Activated CD8-positive, alpha-beta T cell treated with anti-CD3 and anti-CD28 coated beads for 36 hours (primary cell): ENCODE measurements around the gene TMEM98. TPM values are rescaled to one million over a fixed set of nuclear protein-coding genes. Genes with fewer than 3 reads are reported as not detected.
"Not testable (repeated sequence)": the region's sequence is repeated elsewhere in the genome, so short reads cannot be mapped to it uniquely, and the experiment has no call there.

Source experiments
- ATAC-seq: fragments of 200-7000 bp; cut with Tn5 transposase; one replicate; pipeline ENCODE4 v1.10.0; 2021; ENCODE audit warnings: mild to moderate bottlenecking, moderate library complexity
- CTCF ChIA-PET: fragments of 350-600 bp; sonication (Branson Sonifier 250); formaldehyde crosslinking; loops from one replicate; lab custom pipeline; 2021; ENCODE audit warnings: antibody characterized with exemption; lab: Charles Lee
- POLR2A ChIA-PET: fragments of 350-600 bp; sonication (Branson Sonifier 250); formaldehyde crosslinking; loops from one replicate; lab custom pipeline; 2021; ENCODE audit warnings: antibody characterized with exemption; lab: Charles Lee
- DNase-seq: peaks from one replicate; pipeline ENCODE4 v3.0.0-alpha.2; 2020
- H3K27ac Mint-ChIP-seq: one replicate; pipeline ENCODE4 v1.8.0; 2021; ENCODE audit warnings: mild to moderate bottlenecking, mixed read lengths
- H3K27me3 Mint-ChIP-seq: one replicate; pipeline ENCODE4 v1.8.0; 2021; ENCODE audit warnings: mixed read lengths
- H3K36me3 Mint-ChIP-seq: one replicate; pipeline ENCODE4 v1.8.0; 2021; ENCODE audit warnings: low read depth, mixed read lengths
- H3K4me1 Mint-ChIP-seq: one replicate; pipeline ENCODE4 v1.8.0; 2021; ENCODE audit warnings: low read depth, mixed read lengths
- H3K4me3 Mint-ChIP-seq: one replicate; pipeline ENCODE4 v1.8.0; 2021; ENCODE audit warnings: mild to moderate bottlenecking, moderate library complexity, mixed read lengths
- H3K9me3 Mint-ChIP-seq: one replicate; pipeline ENCODE4 v1.8.0; 2021; ENCODE audit warnings: mixed read lengths
- CTCF ChIP-seq: fragments of 200-600 bp; IDR thresholded peaks from one replicate; pipeline ENCODE4 v1.8.0; 2022; ENCODE audit warnings: antibody characterized with exemption, mild to moderate bottlenecking
- intact Hi-C: fragments of 100-400 bp; cut with micrococcal nuclease; formaldehyde crosslinking; loops from one replicate; pipeline ENCODE4 v1.10.0; 2022
- total RNA-seq, 2 experiments: library from RNA; stranded (reverse); gene quantifications; one replicate each; pipeline ENCODE4 v1.2.3, GENCODE V29; 2021

The TMEM98 gene
- total RNA-seq, 2 experiments from 2014 or later, result not detected

GRCh38 chr17:32914181-32914580 is 13.8 kb upstream of the TMEM98 start:
- Mint-ChIP-seq H3K27me3 (peaks cover 3% of the 10 kb centered on the region), H3K4me3 (no peak overlapping the region), H3K36me3 (no peaks in the 10 kb centered on the region), H3K9me3 (no peaks in the 10 kb centered on the region), H3K4me1 (peaks cover 29% of the 10 kb centered on the region), H3K27ac (no peak overlapping the region)
- intact Hi-C loops, result no loop called here
- CTCF ChIA-PET, result no interaction called here
- peak; percentile 77 for ATAC-seq
- DNase-seq, result peak; percentile 58
- no peak for TF ChIP-seq CTCF
- POLR2A ChIA-PET, result interaction anchor here (1.3 kb wide), 1 partner anchor 10 kb away, joined by 3 read pairs; no protein-coding TSS in a partner anchor

GRCh38 chr17:32915245-32915644 is 12.7 kb upstream of the TMEM98 start:
- Mint-ChIP-seq H3K9me3 (no peaks in the 10 kb centered on the region), H3K36me3 (no peaks in the 10 kb centered on the region), H3K27ac (no peak overlapping the region), H3K4me3 (no peak overlapping the region), H3K27me3 (peaks cover 3% of the 10 kb centered on the region), H3K4me1 (peaks cover 29% of the 10 kb centered on the region)
- intact Hi-C loops, result no loop called here
- POLR2A ChIA-PET, result interaction anchor here (1.3 kb wide), 1 partner anchor 11 kb away, joined by 3 read pairs; no protein-coding TSS in a partner anchor
- DNase-seq, result no peak
- CTCF ChIA-PET, result interaction anchor here (0.7 to 2.5 kb wide), 4 partner anchors 10 to 132 kb away, joined by 3 to 16 read pairs (median 8); partner anchors contain the start of gene MYO1D
- no peak for TF ChIP-seq CTCF
- ATAC-seq, result no peak

GRCh38 chr17:32916134-32916533 is 11.8 kb upstream of the TMEM98 start:
- H3K27ac Mint-ChIP-seq, result no peak overlapping the region
- CTCF ChIA-PET, result interaction anchor here (1.2 to 2.5 kb wide), 5 partner anchors 21 to 133 kb away, joined by 3 to 16 read pairs (median 7); partner anchors contain the start of gene MYO1D
- no peak for ATAC-seq
- H3K4me3 Mint-ChIP-seq, result no peak overlapping the region
- DNase-seq, result no peak
- no peak for TF ChIP-seq CTCF
- peaks cover 3% of the 10 kb centered on the region for H3K27me3 Mint-ChIP-seq
- peaks cover 29% of the 10 kb centered on the region for H3K4me1 Mint-ChIP-seq
- intact Hi-C loops, result no loop called here
- no peaks in the 10 kb centered on the region for H3K36me3 Mint-ChIP-seq
- POLR2A ChIA-PET, result no interaction called here
- H3K9me3 Mint-ChIP-seq, result no peaks in the 10 kb centered on the region

GRCh38 chr17:32917081-32917480 is 10.9 kb upstream of the TMEM98 start:
- intact Hi-C loops, result no loop called here
- Mint-ChIP-seq H3K27ac (no peak overlapping the region), H3K27me3 (peaks cover 2% of the 10 kb centered on the region), H3K36me3 (no peaks in the 10 kb centered on the region), H3K4me3 (no peak overlapping the region), H3K4me1 (peaks cover 29% of the 10 kb centered on the region), H3K9me3 (no peaks in the 10 kb centered on the region)
- ChIA-PET CTCF (interaction anchor here (1.6 to 2.5 kb wide), 3 partner anchors 40 to 134 kb away, joined by 4 to 16 read pairs (median 7); partner anchors contain the start of gene MYO1D), POLR2A (no interaction called here)
- TF ChIP-seq CTCF, result no peak
- ATAC-seq (no peak), DNase-seq (no peak)

GRCh38 chr17:32917842-32918241 is 10.1 kb upstream of the TMEM98 start:
- ChIA-PET POLR2A (no interaction called here), CTCF (interaction anchor here (0.8 to 1.2 kb wide), 2 partner anchors 8 to 134 kb away, joined by 3 to 4 read pairs; no protein-coding TSS in a partner anchor)
- H3K36me3 Mint-ChIP-seq, result no peaks in the 10 kb centered on the region
- no peaks in the 10 kb centered on the region for H3K27me3 Mint-ChIP-seq
- no peak for TF ChIP-seq CTCF
- ATAC-seq (no peak), DNase-seq (no peak)
- H3K9me3 Mint-ChIP-seq, result no peaks in the 10 kb centered on the region
- peaks cover 29% of the 10 kb centered on the region for H3K4me1 Mint-ChIP-seq
- no peak overlapping the region for H3K4me3 Mint-ChIP-seq
- intact Hi-C loops, result no loop called here
- H3K27ac Mint-ChIP-seq, result no peak overlapping the region

GRCh38 chr17:32919876-32920275 is 8.1 kb upstream of the TMEM98 start:
- DNase-seq, intact Hi-C loops, H3K27ac Mint-ChIP-seq, H3K9me3 Mint-ChIP-seq, H3K4me3 Mint-ChIP-seq, ATAC-seq, H3K27me3 Mint-ChIP-seq, POLR2A ChIA-PET, H3K36me3 Mint-ChIP-seq: not testable (repeated sequence)
- CTCF ChIA-PET, result interaction anchor here (0.8 to 1.9 kb wide), 3 partner anchors 10 to 21 kb away, joined by 3 to 12 read pairs (median 4); no protein-coding TSS in a partner anchor
- peaks cover 18% of the 10 kb centered on the region for H3K4me1 Mint-ChIP-seq
